ENCODE measurements around the gene PADI1. TPM values are rescaled to one million over a fixed set of nuclear protein-coding genes. Genes with fewer than 3 reads are reported as not detected.

Gene PADI1
- polyA plus RNA-seq, 1 experiment: not detected

DNA sequence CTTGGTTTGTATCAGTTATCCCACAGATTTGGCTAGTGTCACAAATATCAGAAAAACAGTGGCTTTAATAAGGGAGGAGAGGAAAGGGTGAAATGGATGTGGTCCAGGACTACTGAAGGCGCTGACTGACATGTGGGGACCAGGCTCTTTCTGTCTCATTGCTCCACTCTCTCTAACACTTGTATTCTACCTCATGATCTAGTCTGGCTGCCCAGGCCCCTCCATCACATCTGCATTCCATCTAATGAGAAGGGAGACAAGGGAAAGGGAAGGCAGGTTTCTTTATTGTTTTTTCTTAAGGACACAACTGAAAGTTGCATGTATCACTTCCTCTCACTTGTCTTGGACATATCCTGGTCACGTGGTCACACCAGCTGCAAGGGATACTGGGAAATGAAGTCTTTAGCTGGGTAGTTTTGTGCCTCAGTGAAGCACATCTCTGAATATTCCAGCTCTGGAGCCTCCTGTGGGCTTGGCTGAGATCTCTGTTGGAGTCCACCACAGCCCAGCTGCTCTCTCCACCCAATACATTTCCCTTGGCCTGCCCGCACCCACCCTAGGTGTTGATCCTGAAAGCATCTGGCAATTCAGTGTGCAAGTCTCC, 43.7 kb upstream of the PADI1 start:
- CTCF ChIA-PET: no interaction called here
- Histone ChIP-seq H3K27ac (ENCODE audit: low read depth, low read length) (no peak overlapping the region), H3K27me3 (ENCODE audit: control insufficient read depth, insufficient read depth, low read length) (no peaks in the 10 kb centered on the region), H3K4me3 (ENCODE audit: low read depth, low read length) (no peak overlapping the region), H3K9me3 (ENCODE audit: control insufficient read depth, insufficient read depth, low read length) (no peaks in the 10 kb centered on the region; the same call in 1 of the 2 replicates)
- DNase-seq (ENCODE audit: low read depth, low spot score): no peak
- POLR2A ChIA-PET: no interaction called here
- TF ChIP-seq, protein P1, sequence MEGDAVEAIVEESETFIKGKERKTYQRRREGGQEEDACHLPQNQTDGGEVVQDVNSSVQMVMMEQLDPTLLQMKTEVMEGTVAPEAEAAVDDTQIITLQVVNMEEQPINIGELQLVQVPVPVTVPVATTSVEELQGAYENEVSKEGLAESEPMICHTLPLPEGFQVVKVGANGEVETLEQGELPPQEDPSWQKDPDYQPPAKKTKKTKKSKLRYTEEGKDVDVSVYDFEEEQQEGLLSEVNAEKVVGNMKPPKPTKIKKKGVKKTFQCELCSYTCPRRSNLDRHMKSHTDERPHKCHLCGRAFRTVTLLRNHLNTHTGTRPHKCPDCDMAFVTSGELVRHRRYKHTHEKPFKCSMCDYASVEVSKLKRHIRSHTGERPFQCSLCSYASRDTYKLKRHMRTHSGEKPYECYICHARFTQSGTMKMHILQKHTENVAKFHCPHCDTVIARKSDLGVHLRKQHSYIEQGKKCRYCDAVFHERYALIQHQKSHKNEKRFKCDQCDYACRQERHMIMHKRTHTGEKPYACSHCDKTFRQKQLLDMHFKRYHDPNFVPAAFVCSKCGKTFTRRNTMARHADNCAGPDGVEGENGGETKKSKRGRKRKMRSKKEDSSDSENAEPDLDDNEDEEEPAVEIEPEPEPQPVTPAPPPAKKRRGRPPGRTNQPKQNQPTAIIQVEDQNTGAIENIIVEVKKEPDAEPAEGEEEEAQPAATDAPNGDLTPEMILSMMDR (IDR thresholded peaks at IDR 0.05; ENCODE audit: low read depth, low read length): no peak

DNA sequence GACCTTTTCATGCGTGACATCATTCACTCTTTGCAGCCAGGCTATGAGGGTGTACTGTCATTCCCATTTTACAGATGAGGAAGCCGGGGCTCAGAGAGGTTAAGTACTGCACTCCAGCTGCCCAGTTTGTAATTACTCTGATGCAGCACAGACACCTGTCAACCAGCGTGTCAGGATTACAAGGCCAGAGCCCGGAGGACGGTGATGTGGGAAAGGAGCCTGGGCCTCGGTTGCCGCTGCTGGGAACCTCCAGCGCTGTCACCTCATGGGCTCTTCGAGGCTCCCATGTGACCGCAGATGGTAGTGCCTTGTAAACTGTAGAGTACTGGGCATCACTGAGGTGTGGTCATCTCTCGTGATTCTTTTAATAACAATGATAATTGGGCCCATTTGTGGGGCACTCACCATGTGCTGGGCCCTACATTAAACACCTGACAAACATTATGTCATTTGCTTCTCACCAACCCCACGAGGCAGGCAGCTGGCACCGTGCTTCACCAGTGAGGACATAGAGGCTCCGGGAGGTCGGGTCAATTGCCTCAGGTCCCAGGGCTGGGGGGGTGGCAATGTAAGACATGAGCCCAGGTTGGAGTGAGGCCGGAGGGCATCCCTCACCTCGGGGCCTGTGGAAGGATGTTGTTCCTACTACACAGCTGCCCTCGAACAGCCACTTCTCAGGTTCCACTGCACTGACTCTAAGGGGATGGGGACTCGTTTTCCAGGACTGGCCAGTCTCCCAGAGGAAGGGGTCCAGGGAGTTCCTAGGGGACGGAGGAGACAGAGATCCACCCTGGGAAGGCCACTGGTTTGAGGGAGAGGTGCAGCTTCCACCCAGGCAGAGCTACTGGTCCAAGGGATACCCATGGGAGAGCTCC, 42.8 kb upstream of the PADI1 start:
- Histone ChIP-seq H3K27ac (ENCODE audit: low read depth, low read length) (no peak overlapping the region), H3K9me3 (ENCODE audit: control insufficient read depth, insufficient read depth, low read length) (no peaks in the 10 kb centered on the region), H3K27me3 (ENCODE audit: control insufficient read depth, insufficient read depth, low read length) (no peaks in the 10 kb centered on the region), H3K4me3 (ENCODE audit: low read depth, low read length) (no peak overlapping the region)
- DNase-seq (ENCODE audit: low read depth, low spot score): no peak
- TF ChIP-seq, protein P1 (IDR thresholded peaks at IDR 0.05; ENCODE audit: low read depth, low read length): no peak
- ChIA-PET CTCF (no interaction called here), POLR2A (no interaction called here)

DNA sequence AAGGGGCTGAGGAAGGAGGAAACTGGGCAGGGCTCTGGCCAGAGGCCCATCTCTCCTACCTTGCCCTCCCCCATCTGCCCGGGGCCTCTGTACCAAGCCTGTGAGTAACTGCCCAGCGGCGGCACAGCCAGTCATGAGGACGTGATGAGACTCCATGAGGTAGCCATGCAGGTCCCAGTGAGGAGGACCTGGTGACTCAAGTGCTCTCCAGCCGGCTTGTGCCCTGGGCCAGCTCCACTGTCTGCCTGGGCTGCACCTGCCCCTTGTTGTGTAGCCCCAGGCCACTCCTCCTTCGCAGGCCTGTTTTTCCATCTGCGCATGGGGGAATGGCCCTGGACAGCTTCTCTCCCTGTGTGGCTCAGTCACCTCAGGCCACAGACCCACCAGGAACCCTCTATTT, 42.0 kb upstream of the PADI1 start:
- ChIA-PET CTCF (no interaction called here), POLR2A (no interaction called here)
- no peaks in the 10 kb centered on the region for H3K27me3 ChIP-seq (ENCODE audit: control insufficient read depth, insufficient read depth, low read length)
- no peak overlapping the region for H3K4me3 ChIP-seq (ENCODE audit: low read depth, low read length)
- TF ChIP-seq, protein P1 (IDR thresholded peaks at IDR 0.05; ENCODE audit: low read depth, low read length): no peak
- no peaks in the 10 kb centered on the region for H3K9me3 ChIP-seq (ENCODE audit: control insufficient read depth, insufficient read depth, low read length)
- no peak for DNase-seq (ENCODE audit: low read depth, low spot score)
- H3K27ac ChIP-seq (ENCODE audit: low read depth, low read length): no peak overlapping the region

DNA sequence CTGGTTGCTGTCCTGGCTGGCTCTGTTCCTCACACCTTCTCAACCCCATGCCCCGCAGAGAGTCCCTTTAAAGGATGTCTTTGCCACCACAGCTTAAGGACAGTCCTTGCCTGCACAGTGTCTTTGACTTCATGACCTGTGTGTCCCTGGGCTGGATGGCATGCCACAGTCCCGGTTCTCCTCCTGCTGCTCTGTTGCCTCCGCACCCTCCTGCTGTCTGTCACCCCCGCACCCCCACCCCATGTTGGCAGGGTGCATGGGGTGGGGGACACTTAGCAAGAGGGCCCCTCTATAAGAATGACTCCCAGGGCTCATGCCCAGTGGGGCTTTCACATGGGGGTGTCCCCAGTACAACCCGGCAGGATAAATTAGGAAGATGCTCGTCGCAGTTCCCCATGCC, 41.6 kb upstream of the PADI1 start:
- no peaks in the 10 kb centered on the region for H3K9me3 ChIP-seq (ENCODE audit: control insufficient read depth, insufficient read depth, low read length)
- ChIA-PET CTCF (no interaction called here), POLR2A (no interaction called here)
- H3K27me3 ChIP-seq (ENCODE audit: control insufficient read depth, insufficient read depth, low read length): no peaks in the 10 kb centered on the region
- no peak for DNase-seq (ENCODE audit: low read depth, low spot score)
- H3K27ac ChIP-seq (ENCODE audit: low read depth, low read length): no peak overlapping the region
- H3K4me3 ChIP-seq (ENCODE audit: low read depth, low read length): no peak overlapping the region
- TF ChIP-seq, protein P1 (IDR thresholded peaks at IDR 0.05; ENCODE audit: low read depth, low read length): no peak

All from AG04450 (cell line).